GM23338 (cell line): ENCODE data around the gene FUT3. TPM values are rescaled to one million over a fixed set of nuclear protein-coding genes. Genes with fewer than 3 reads are reported as not detected.

Source experiments
- ATAC-seq: fragments of 200-7000 bp; cut with Tn5 transposase; 3 replicates; pipeline ENCODE4 v1.9.1; 2020
- DNase-seq: peaks from one replicate; pipeline ENCODE4 v3.0.0-alpha.2; 2015; ENCODE audit warnings: low spot score
- H2AFZ ChIP-seq: fragments of 200-600 bp; sonication (generic); 2 replicates; pipeline ENCODE4 v1.8.0; 2016; ENCODE audit warnings: antibody characterized with exemption, mild to moderate bottlenecking, moderate library complexity
- H3F3A ChIP-seq: fragments of 200-600 bp; sonication (generic); replicated peaks from 2 replicates; pipeline ENCODE4 v1.8.0; 2017; ENCODE audit warnings: antibody characterized with exemption, mixed run types, low read depth
- H3K27ac ChIP-seq: fragments of 200-600 bp; sonication (generic); 2 replicates; pipeline ENCODE4 v1.6.1; 2016; ENCODE audit warnings: low read depth
- H3K27me3 ChIP-seq: fragments of 200-600 bp; sonication (generic); 2 replicates; pipeline ENCODE4 v1.8.0; 2016; ENCODE audit warnings: mild to moderate bottlenecking, mixed run types, moderate library complexity; ENCODE audit not compliant: insufficient read depth
- H3K36me3 ChIP-seq: fragments of 200-600 bp; sonication (generic); 2 replicates; pipeline ENCODE4 v1.8.0; 2016; ENCODE audit warnings: mild to moderate bottlenecking; ENCODE audit not compliant: insufficient read depth
- H3K4me1 ChIP-seq: fragments of 200-600 bp; sonication (generic); 2 replicates; pipeline ENCODE4 v1.8.0; 2016; ENCODE audit warnings: mild to moderate bottlenecking, moderate library complexity; ENCODE audit not compliant: insufficient read depth
- H3K4me2 ChIP-seq: fragments of 200-600 bp; sonication (generic); 2 replicates; pipeline ENCODE4 v1.7.1; 2017; ENCODE audit warnings: mixed run types
- H3K4me3 ChIP-seq: fragments of 200-600 bp; sonication (generic); 2 replicates; pipeline ENCODE4 v1.6.1; 2016; ENCODE audit warnings: mixed run types
- H3K79me2 ChIP-seq: fragments of 200-600 bp; sonication (generic); replicated peaks from 2 replicates; pipeline ENCODE4 v1.8.0; 2017; ENCODE audit warnings: mild to moderate bottlenecking; ENCODE audit not compliant: insufficient read depth
- H3K9me2 ChIP-seq: fragments of 200-600 bp; sonication (generic); 2 replicates; pipeline ENCODE4 v1.8.0; 2017; ENCODE audit not compliant: insufficient read depth
- H4K20me1 ChIP-seq: fragments of 200-600 bp; sonication (generic); replicated peaks from 2 replicates; pipeline ENCODE4 v1.8.0; 2017; ENCODE audit warnings: mild to moderate bottlenecking; ENCODE audit not compliant: insufficient read depth
- H3K27ac Mint-ChIP-seq: 2 replicates; pipeline ENCODE4 v1.8.0; 2020; ENCODE audit warnings: inconsistent platforms, mild to moderate bottlenecking, moderate library complexity, mixed read lengths
- H3K27me3 Mint-ChIP-seq: 3 replicates; pipeline ENCODE4 v1.8.0; 2022; ENCODE audit warnings: low read depth, mild to moderate bottlenecking, moderate library complexity, mixed read lengths, inconsistent platforms; ENCODE audit not compliant: insufficient read depth, poor library complexity
- H3K36me3 Mint-ChIP-seq: 3 replicates; pipeline ENCODE4 v1.8.0; 2021; ENCODE audit warnings: low read depth, mild to moderate bottlenecking, inconsistent platforms, moderate library complexity, mixed read lengths
- H3K4me1 Mint-ChIP-seq: 3 replicates; pipeline ENCODE4 v1.8.0; 2020; ENCODE audit warnings: mild to moderate bottlenecking, inconsistent platforms, mixed read lengths
- H3K4me3 Mint-ChIP-seq: 3 replicates; pipeline ENCODE4 v1.8.0; 2021; ENCODE audit warnings: moderate library complexity, mild to moderate bottlenecking, inconsistent platforms, mixed read lengths
- H3K9me3 Mint-ChIP-seq: 3 replicates; pipeline ENCODE4 v1.8.0; 2020; ENCODE audit warnings: moderate library complexity, mild to moderate bottlenecking, inconsistent platforms, mixed read lengths
- EZH2phosphoT487 ChIP-seq: fragments of 200-600 bp; sonication (generic); IDR thresholded peaks from one replicate; pipeline ENCODE4 v1.8.1; 2018; ENCODE audit warnings: antibody characterized with exemption; ENCODE audit not compliant: unreplicated experiment
- NANOG ChIP-seq: IDR thresholded peaks from 2 replicates; pipeline ENCODE4 v1.6.1; 2016; ENCODE audit warnings: antibody characterized with exemption, borderline replicate concordance
- ZNF331 ChIP-seq: fragments of 250-450 bp; sonication (Bioruptor Pico); IDR thresholded peaks from 2 replicates; pipeline ENCODE4 v1.5.0; 2020; ENCODE audit warnings: low read depth, mild to moderate bottlenecking, moderate library complexity
- ZNF462 ChIP-seq: fragments of 250-450 bp; sonication (Bioruptor Pico); IDR thresholded peaks from 2 replicates; pipeline ENCODE4 v1.5.0; 2020; ENCODE audit warnings: mild to moderate bottlenecking, moderate library complexity
- polyA plus RNA-seq: library from polyadenylated mRNA; unstranded; fragments of >200 nt; fragmentation: Nextera tagmentation; extraction: Ambion mirVana; gene quantifications from 2 replicates; pipeline ENCODE4 v1.2.1, GENCODE V29; 2016
- total RNA-seq: library from RNA; depleted of rRNA; stranded (reverse); fragments of >200 nt; shearing (Covaris generic); gene quantifications from 2 replicates; pipeline ENCODE4 v1.2.3, GENCODE V29; 2014
- TF ChIP-seq, protein P1 (sequence below): IDR thresholded peaks from one replicate; pipeline ENCODE4 v1.6.1; 2018; ENCODE audit warnings: antibody characterized with exemption; ENCODE audit not compliant: unreplicated experiment

The FUT3 gene
- total and polyA plus RNA-seq, 2 experiments from 2014 or later, result 0.45 TPM; not detected in 1

- TF ChIP-seq ZNF462 (CRISPR knock-in tag) (no peak), ZNF331 (no peak), EZH2phosphoT487 (no peak), NANOG (no peak)
- TF ChIP-seq, protein P1, sequence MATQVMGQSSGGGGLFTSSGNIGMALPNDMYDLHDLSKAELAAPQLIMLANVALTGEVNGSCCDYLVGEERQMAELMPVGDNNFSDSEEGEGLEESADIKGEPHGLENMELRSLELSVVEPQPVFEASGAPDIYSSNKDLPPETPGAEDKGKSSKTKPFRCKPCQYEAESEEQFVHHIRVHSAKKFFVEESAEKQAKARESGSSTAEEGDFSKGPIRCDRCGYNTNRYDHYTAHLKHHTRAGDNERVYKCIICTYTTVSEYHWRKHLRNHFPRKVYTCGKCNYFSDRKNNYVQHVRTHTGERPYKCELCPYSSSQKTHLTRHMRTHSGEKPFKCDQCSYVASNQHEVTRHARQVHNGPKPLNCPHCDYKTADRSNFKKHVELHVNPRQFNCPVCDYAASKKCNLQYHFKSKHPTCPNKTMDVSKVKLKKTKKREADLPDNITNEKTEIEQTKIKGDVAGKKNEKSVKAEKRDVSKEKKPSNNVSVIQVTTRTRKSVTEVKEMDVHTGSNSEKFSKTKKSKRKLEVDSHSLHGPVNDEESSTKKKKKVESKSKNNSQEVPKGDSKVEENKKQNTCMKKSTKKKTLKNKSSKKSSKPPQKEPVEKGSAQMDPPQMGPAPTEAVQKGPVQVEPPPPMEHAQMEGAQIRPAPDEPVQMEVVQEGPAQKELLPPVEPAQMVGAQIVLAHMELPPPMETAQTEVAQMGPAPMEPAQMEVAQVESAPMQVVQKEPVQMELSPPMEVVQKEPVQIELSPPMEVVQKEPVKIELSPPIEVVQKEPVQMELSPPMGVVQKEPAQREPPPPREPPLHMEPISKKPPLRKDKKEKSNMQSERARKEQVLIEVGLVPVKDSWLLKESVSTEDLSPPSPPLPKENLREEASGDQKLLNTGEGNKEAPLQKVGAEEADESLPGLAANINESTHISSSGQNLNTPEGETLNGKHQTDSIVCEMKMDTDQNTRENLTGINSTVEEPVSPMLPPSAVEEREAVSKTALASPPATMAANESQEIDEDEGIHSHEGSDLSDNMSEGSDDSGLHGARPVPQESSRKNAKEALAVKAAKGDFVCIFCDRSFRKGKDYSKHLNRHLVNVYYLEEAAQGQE, result no peak
Measured at GRCh38 chr19:5880196-5880595, 28.9 kb upstream of the FUT3 start (continued).

DNA sequence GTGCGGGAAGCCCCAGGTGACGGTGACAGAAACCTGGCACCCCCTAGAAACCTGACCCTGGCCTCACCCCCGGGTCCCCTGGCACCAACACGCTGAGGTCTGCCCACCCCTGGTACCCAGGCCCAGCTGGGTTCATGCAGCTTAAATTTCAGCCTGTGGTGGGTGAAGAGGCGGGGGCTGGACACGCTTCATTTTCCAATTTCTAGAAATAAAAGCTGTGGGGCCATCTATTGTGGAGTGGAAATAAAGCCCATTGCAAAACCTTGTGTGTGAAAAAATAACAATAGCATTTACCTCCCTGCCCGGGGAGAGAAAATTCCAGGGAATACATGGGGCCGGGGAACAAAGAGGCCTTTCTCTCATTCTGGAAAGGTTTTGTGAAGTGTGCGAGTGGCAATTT lies 26.6 kb upstream of the FUT3 start:
- H3K4me2 ChIP-seq, result no peak overlapping the region
- Mint-ChIP-seq H3K27ac (no peak overlapping the region), H3K27me3 (peaks cover 5% of the 10 kb centered on the region), H3K4me1 (peaks cover 14% of the 10 kb centered on the region), H3K4me3 (no peak overlapping the region), H3K36me3 (no peaks in the 10 kb centered on the region), H3K9me3 (no peaks in the 10 kb centered on the region; the same call in 2 of the 3 replicates)
- no peaks in the 10 kb centered on the region for H3K27me3 ChIP-seq
- no peaks in the 10 kb centered on the region for H4K20me1 ChIP-seq
- DNase-seq (no peak), ATAC-seq (no peak)
- no peaks in the 10 kb centered on the region for H3K79me2 ChIP-seq
- TF ChIP-seq NANOG, result no peak
- H2AFZ ChIP-seq, result no peak overlapping the region
- H3F3A ChIP-seq, result no peaks in the 10 kb centered on the region
- no peak overlapping the region for H3K27ac ChIP-seq
- H3K4me3 ChIP-seq, result no peak overlapping the region
- no peaks in the 10 kb centered on the region for H3K9me2 ChIP-seq
- H3K4me1 ChIP-seq, result peaks cover 14% of the 10 kb centered on the region; the same call in 1 of the 2 replicates
- H3K36me3 ChIP-seq, result no peaks in the 10 kb centered on the region
